Lung microvascular endothelial cell (primary cell): ENCODE data around the gene TGFBR3L. TPM values are rescaled to one million over a fixed set of nuclear protein-coding genes. Genes with fewer than 3 reads are reported as not detected.
A peak's percentile ranks its signal among the peaks of the same experiment; 100 is the strongest.
"Not testable (repeated sequence)": the region's sequence is repeated elsewhere in the genome, so short reads cannot be mapped to it uniquely, and the experiment has no call there.

Experiments
- DNase-seq, 2 donors: peaks; one replicate each; pipeline versions ENCODE4 v3.0.0 to v3.0.0-alpha.2; 2010; ENCODE audit warnings: low read depth in 2 of 2
- total RNA-seq: library from RNA; depleted of rRNA; stranded (reverse); fragments of >200 nt; gene quantifications from 2 replicates; pipeline ENCODE4 v1.2.1, GENCODE V29; 2014

Gene TGFBR3L
- total RNA-seq, 1 donor from 2014 or later, result not detected

- no peak for DNase-seq
These were observed 33.3 kb downstream of the TGFBR3L start for GRCh38 chr19:7947939-7948338.

GRCh38 chr19:7953060-7953459 is 38.4 kb downstream of the TGFBR3L start:
- DNase-seq, result peak in 1 of 2 donors; percentile 49

GRCh38 chr19:7953576-7953975 is 38.9 kb downstream of the TGFBR3L start:
- no peak for DNase-seq

GRCh38 chr19:7955696-7956095 is 41.1 kb downstream of the TGFBR3L start:
- DNase-seq, result no peak

- no peak for DNase-seq
These were observed 44.6 kb downstream of the TGFBR3L start for GRCh38 chr19:7959211-7959610.

- not testable (repeated sequence) for DNase-seq
These were observed 46.5 kb downstream of the TGFBR3L start for GRCh38 chr19:7961082-7961481.

GRCh38 chr19:7961920-7962626 is 47.4 kb downstream of the TGFBR3L start:
- no peak for DNase-seq

- no peak for DNase-seq
These were observed 48.1 kb downstream of the TGFBR3L start for GRCh38 chr19:7962644-7963268.

- no peak for DNase-seq
These were observed 48.9 kb downstream of the TGFBR3L start for GRCh38 chr19:7963566-7963965.

GRCh38 chr19:7965259-7965841 is 50.7 kb downstream of the TGFBR3L start:
- DNase-seq, result no peak

- DNase-seq, result no peak
These were observed 51.5 kb downstream of the TGFBR3L start for GRCh38 chr19:7965921-7966665.

GRCh38 chr19:7968008-7968795 is 53.6 kb downstream of the TGFBR3L start:
- no peak for DNase-seq

Other genes with a start within 250 kb of the TGFBR3L start
- not detected in 2 replicates for gene RETN, start 245.8 kb upstream of the TGFBR3L start, total RNA-seq
- not detected in 2 replicates for gene MCEMP1, start 237.7 kb upstream of the TGFBR3L start, total RNA-seq
- 63.4 and 82.5 TPM in 2 replicates for gene TRAPPC5, start 234.0 kb upstream of the TGFBR3L start, total RNA-seq
- not detected in 2 replicates for gene FCER2, start 212.7 kb upstream of the TGFBR3L start, total RNA-seq
- gene CLEC4G, start 182.7 kb upstream of the TGFBR3L start, total RNA-seq, result not detected in 2 replicates
- not detected in 2 replicates for gene CD209, start 167.3 kb upstream of the TGFBR3L start, total RNA-seq
- 8.5 and 15.3 TPM in 2 replicates for gene CLEC4M, start 151.6 kb upstream of the TGFBR3L start, total RNA-seq
- gene EVI5L, start 84.6 kb upstream of the TGFBR3L start, total RNA-seq, result 7.0 and 7.9 TPM in 2 replicates
- gene PRR36, start 40.4 kb upstream of the TGFBR3L start, total RNA-seq, result not detected in 2 replicates
- under 0.01 and 0.65 TPM in 2 replicates for gene LRRC8E, start 26.3 kb upstream of the TGFBR3L start, total RNA-seq
- 6.8 and 9.9 TPM in 2 replicates for gene MAP2K7, start 11.0 kb upstream of the TGFBR3L start, total RNA-seq
- 4.4 and 4.8 TPM in 2 replicates for gene SNAPC2, start 5.5 kb downstream of the TGFBR3L start, total RNA-seq
- 1.4 and 2.0 TPM in 2 replicates for gene CTXN1, start 11.3 kb downstream of the TGFBR3L start, total RNA-seq
- gene TIMM44, start 28.8 kb downstream of the TGFBR3L start, total RNA-seq, result 22.9 and 28.2 TPM in 2 replicates
- gene ELAVL1, start 90.8 kb downstream of the TGFBR3L start, total RNA-seq, result 14.4 and 17.5 TPM in 2 replicates
- not detected in 2 replicates for gene CCL25, start 137.9 kb downstream of the TGFBR3L start, total RNA-seq
- not detected in 2 replicates for gene FBN3, start 234.8 kb downstream of the TGFBR3L start, total RNA-seq